ENCODE data around the gene KRT75.

Gene KRT75

GRCh38 chr12:52391618-52392002, 42.6 kb downstream of the KRT75 start:
- no peak for DNase-seq (ENCODE audit: low read depth)

- DNase-seq (ENCODE audit: low read depth): no peak
These were observed 43.2 kb downstream of the KRT75 start for GRCh38 chr12:52390739-52391617.

DNA sequence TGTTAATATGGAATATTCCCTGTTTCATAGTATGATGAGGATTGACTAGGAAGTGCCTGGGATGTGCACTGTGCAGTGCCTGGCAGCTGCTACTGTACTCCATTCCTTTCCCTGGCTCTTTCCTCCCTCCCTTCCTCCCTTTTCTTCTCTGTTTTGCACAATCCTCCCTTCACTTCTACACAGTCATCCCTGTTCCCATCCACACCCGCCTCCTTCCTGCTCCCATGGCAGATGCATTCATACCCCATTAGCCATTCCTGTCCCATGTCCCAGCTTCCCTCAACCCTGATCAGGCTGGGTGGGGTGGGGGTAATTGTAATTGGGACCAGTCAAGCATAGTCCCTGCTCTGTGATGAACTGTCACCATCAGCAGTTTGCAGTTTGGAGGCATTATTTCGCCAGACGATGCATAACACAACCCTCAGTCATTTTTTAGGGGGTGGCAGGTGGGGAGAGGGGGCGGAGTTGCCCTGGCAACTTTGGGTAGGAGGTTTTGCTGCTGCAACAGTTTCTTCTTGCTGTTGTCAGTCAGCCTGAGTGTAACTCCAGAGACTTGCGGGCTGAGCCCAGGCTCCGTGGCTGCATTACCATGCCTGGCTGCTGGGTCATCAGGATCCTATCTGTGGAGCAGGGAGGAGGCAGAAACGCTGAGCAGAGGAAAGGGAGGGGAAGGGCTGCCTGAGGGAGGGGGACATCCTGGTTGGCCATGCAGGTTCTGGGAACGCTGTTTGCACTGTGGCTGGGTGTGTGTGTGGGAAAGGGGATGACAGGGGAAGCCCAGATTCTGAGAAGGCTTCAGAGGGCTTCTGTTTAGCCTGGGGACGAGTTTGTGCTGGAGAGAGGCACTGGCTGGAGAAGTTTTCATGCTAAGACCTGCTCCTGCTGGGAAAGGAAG, 44.6 kb downstream of the KRT75 start:
- no peak for DNase-seq (ENCODE audit: low read depth)

- no peak for DNase-seq (ENCODE audit: low read depth)
These were observed 46.3 kb downstream of the KRT75 start for GRCh38 chr12:52387859-52388258.

GRCh38 chr12:52385226-52385702, 48.9 kb downstream of the KRT75 start, which contains the start of gene KRT84:
KRT84 (minus strand) TSS chr12:52385652; CDS start chr12:52385585, 67 bp downstream.
- no peak for DNase-seq (ENCODE audit: low read depth)

DNA sequence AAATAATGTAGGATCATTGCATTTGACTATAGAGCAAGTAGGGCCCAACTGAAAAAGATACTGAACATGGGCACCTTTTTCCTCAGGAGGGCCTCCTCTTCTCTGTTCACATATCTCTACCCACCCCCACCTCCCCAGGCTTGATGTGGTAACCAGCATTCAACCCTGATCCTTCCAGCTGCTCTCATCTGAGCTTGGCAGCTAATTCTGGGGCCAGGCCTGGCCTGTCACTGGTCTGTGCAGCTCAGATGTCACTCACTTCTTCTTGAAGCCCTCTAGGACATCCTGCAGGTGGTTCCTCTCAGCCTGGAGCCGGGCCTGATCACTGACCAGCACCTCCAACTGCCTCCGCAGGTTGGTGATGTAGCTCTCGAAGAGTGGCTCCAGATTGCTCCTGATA, 50.8 kb downstream of the KRT75 start:
- DNase-seq (ENCODE audit: low read depth): no peak

DNA sequence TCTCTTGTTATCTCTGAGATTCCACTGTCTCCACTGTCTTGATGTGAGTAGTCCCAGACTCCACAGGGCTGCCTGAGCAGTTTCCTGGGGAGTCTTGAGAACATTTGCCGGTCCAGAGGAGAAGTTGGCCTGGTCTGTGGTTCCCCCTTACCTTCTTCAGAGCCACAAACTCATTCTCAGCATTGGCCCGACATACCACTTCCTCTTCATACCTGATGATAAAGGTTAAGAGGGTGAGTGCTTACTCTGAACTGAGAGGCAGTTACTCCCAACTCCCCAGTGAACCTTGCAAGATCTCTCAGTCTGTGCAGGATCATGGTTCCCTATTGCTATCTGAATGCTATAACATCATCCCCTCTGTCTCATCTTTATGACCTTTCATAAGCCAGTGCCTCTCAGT, 51.3 kb downstream of the KRT75 start:
- DNase-seq (ENCODE audit: low read depth): no peak

DNA sequence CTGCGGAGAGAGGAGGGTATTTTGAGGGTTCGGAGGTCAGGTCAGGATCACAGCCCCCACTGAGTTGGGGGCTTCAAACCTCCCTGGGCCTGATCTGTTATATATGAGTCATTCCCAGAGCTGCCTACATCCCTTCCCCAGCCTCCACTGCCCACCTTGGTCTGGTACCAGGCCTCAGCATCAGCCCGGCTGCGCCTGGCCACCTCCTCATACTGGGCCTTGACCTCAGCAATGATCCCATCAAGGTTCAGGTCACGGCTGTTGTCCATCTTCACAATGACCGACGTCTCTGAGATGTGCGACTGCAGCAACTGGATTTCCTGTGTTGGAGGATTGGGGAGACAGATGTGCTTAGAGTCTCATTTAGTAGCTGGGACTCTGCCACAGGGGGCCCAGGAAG, 53.0 kb downstream of the KRT75 start:
- DNase-seq (ENCODE audit: low read depth): no peak

GRCh38 chr12:52380271-52380694, 53.9 kb downstream of the KRT75 start:
- no peak for DNase-seq (ENCODE audit: low read depth)

- DNase-seq (ENCODE audit: low read depth): no peak
These were observed 54.6 kb downstream of the KRT75 start for GRCh38 chr12:52379536-52379935.

DNA sequence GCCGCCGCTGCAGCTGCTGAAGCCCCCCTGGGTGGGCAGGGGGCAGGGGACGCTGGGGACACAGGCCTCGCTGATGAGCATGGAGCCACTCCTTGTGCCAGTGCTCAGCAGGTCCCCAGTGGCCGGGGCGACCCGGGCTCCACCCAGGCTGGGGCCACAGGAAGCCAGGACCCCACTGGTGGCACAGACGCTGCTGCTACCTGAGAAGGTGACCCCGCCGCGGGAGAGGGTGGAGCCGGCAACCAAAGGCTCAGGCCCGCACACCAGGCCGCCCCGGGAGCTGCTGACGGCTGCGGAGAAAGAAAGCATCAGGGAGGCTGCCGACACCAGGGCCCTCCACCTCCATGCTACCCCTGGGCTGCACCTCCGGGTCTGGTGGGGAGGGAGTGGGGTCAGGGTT, 56.1 kb downstream of the KRT75 start:
- DNase-seq (ENCODE audit: low read depth): no peak

DNA sequence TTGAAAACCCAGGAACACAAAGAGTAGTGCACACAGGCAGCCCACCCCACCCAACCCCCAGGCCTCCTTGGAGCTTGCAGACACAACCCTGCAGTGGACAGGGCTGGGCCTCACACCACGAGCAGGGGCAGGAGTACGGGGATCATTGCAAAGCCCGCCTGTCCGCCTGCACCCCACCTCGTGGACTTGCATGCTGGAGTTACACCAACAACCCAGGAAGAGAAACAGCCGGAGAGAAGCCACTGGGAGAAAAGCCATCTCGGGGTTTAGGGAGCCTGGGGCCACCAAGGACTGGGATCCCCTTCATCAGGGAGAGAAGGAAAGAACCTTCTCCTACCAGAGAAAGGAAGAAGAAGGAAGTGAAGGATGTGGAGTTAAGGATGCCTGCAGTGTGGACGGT, 56.9 kb downstream of the KRT75 start:
- no peak for DNase-seq (ENCODE audit: low read depth)
